HG02981 (cell line): ENCODE data around the gene KIF1B.

Experiments used
- ATAC-seq: cut with Tn5 transposase; IDR thresholded peaks from one replicate; pipeline ENCODE4 v1.9.1; 2021; ENCODE audit warnings: mild to moderate bottlenecking, moderate library complexity; ENCODE audit not compliant: unreplicated experiment

Gene KIF1B, protein sequence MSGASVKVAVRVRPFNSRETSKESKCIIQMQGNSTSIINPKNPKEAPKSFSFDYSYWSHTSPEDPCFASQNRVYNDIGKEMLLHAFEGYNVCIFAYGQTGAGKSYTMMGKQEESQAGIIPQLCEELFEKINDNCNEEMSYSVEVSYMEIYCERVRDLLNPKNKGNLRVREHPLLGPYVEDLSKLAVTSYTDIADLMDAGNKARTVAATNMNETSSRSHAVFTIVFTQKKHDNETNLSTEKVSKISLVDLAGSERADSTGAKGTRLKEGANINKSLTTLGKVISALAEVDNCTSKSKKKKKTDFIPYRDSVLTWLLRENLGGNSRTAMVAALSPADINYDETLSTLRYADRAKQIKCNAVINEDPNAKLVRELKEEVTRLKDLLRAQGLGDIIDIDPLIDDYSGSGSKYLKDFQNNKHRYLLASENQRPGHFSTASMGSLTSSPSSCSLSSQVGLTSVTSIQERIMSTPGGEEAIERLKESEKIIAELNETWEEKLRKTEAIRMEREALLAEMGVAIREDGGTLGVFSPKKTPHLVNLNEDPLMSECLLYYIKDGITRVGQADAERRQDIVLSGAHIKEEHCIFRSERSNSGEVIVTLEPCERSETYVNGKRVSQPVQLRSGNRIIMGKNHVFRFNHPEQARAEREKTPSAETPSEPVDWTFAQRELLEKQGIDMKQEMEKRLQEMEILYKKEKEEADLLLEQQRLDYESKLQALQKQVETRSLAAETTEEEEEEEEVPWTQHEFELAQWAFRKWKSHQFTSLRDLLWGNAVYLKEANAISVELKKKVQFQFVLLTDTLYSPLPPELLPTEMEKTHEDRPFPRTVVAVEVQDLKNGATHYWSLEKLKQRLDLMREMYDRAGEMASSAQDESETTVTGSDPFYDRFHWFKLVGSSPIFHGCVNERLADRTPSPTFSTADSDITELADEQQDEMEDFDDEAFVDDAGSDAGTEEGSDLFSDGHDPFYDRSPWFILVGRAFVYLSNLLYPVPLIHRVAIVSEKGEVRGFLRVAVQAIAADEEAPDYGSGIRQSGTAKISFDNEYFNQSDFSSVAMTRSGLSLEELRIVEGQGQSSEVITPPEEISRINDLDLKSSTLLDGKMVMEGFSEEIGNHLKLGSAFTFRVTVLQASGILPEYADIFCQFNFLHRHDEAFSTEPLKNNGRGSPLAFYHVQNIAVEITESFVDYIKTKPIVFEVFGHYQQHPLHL (N-terminal part only)

GRCh38 chr1:10209905-10210810, at the start of gene KIF1B:
Gene KIF1B (plus strand): TSS chr1:10210570. CDS start chr1:10232329, 21,759 bp downstream.
- peak; percentile 99 for ATAC-seq

DNA sequence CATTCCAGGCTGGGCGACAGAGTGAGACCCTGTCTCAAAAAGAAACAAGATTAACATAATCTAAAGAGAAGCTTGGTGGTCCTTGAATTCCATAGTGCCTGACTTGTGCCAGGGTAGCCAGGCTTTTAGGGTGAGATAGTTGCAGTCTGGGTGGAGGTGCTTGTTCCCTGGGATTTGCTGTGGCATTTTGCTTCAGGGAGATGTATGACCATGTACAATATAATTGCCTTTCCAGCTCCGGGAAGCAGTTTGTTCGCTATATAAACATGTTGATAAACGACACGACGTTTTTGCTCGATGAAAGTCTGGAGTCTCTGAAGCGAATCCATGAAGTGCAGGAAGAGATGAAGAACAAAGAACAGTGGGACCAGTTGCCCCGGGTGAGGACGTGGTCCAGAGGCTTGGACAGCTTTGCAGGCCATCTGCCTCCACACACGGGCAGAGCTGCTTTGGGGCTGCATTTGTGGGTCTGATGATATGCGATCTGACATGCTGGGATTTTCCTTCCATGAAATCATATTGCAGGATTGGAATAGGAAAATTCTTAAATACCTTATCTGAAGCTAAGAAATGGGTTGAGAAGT, 49.4 kb upstream of the KIF1B start:
- no peak for ATAC-seq

GRCh38 chr1:10161541-10162290, 48.7 kb upstream of the KIF1B start:
- ATAC-seq, result no peak

GRCh38 chr1:10168912-10169514, 41.4 kb upstream of the KIF1B start:
- ATAC-seq, result no peak

DNA sequence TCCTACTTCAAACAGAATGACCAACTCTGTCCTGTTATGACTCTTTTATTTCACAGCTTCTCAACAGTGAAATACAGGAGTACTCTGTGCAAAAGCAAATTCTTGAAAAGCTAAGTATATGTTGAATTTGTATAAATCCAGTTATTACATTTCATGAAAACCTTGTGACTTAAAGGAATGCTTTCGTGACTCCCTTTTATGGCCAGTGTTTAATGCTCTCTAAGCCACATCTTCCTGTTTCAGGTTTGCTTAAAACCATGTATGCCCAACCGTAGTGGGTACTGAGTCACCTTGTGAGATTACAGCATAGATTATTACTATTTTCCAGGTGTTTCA, 40.2 kb upstream of the KIF1B start:
- peak; percentile 65 for ATAC-seq

- no peak for ATAC-seq
These were observed 39.1 kb upstream of the KIF1B start for GRCh38 chr1:10171105-10171767.

GRCh38 chr1:10171995-10172669, 38.2 kb upstream of the KIF1B start:
- no peak for ATAC-seq

GRCh38 chr1:10173582-10173981, 36.8 kb upstream of the KIF1B start:
- ATAC-seq, result no peak

DNA sequence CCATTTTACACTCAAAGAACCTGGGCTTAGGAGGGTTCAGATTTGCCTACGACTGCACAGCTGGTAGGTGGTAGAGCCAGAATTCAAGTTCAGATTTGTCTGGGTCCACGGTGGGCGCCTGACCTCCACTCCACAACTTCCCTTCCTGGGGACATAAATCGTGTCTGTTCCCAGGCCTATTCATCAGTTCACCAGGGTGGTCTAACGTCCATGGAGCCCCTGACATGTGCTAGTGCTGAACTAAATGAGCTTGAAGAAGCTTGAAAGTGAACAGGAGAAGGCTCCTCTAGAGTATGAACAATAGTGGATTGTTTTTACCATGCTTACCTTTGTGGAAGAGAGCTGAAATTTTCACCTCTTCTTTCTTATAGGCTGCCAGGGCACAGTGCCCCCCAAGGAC, 32.5 kb upstream of the KIF1B start:
- ATAC-seq, result no peak

DNA sequence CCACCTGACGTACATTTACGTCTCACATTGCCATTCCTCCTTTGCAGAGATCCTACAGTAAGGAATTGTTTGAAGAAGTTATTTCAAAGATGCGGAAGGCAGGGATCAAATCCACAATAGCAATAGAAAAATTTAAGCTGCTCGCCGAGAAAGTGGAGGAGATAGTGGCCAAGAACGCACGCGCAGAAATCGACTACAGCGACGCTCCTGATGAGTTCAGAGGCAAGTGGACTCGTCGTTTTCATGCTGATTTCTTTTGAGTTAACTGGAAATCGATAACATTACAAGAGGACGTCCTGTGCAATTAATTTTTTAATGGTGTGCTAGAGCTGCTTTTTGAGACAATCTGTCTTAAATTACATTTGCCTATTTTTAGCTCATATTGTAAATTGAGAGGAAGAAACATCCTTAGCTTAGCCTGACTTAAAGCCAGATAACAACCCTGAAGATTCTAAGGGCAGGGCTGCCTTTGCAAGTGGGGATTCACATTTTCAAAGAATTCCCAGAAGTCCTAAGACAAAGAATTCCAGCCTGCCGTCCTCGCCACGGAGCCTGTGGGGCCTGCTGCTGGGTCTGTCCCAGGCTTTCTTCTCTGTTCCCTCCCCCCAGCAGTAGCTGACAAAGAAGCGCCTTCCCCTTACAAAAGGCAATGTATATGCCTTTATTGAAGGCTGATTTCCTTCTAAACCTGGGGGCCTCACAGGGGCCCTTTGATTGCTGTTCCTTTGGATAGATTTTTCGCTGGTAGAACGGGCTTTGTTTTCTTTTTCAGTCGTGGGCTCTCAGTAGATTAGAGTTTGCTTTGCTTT, 31.6 kb upstream of the KIF1B start:
- ATAC-seq, result no peak

DNA sequence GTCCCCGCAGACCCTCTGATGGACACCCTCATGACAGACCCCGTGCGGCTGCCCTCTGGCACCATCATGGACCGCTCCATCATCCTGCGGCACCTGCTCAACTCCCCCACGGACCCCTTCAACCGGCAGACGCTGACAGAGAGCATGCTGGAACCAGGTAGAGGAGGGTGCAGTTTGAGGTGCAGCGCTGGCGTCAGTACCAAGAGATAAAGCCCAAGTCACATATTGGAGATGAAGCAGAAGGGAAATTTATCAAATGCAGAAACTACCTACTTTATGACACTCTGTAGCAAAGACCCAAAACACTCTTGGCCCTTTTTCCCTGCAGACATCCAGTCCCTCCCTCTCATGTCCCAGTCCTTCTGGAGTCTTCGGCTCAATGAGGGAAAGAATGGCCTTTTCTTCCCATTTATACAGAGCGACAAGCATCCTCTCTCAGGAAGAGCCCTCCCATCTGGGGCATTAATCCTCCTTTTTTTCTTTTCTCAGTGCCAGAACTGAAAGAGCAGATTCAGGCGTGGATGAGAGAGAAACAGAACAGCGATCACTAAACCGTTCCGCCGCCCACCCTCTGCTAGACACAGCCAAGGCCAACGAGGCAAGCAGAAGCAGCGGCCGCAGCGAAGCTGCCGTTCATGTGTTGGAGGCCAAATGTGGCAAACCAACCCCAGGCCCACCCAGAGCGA, 30.8 kb upstream of the KIF1B start:
- no peak for ATAC-seq

- ATAC-seq, result no peak
These were observed 29.2 kb upstream of the KIF1B start for GRCh38 chr1:10181154-10181553.

DNA sequence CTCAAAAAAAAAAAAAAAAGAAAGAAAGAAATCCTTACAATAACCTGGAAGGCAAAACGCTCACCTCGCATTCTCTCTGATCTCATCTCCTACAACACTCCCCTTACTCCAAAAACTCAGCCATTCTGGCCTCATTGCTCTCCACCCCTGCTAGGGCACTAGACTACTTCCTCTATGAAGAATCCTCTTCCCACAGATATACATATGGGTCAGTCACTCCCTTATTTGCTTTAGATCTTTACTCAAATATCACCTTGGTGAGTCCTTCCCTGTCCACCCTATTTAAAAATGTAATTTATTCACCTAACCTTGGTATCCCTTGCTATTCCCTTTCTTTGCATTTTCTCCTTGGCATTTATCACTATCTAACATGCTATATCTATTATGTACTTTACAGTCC, 24.6 kb upstream of the KIF1B start:
- no peak for ATAC-seq

DNA sequence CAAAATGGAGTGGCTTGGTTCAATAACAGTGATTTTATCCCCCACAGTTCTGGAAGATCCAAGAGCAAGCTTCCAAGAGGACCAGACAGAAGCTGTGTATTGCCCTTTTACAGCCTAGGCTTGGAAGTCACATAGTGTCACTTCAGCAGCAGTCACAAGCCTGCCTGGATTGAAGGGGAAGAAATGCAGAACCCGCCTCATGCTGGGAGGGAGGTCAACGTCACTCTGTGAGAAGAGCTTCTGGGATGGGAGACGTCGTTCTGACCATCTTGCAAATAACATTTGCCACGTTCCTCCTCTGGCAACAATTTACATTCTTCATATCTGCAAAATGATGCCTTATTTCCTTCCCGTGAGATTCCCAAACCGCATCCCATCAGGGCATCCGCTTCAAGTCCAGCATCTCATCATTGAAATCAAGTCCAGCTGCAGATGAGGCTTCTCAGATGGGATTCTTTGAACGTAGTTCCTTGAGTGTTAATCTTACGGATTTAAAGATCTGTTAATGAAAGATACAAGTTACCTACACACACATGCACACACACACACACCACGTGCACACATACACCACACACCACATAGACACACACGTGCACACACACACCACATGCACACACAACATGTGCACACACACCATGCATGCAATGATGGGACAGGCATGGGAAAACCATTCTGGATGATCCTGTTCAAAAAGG, 23.9 kb upstream of the KIF1B start:
- no peak for ATAC-seq

DNA sequence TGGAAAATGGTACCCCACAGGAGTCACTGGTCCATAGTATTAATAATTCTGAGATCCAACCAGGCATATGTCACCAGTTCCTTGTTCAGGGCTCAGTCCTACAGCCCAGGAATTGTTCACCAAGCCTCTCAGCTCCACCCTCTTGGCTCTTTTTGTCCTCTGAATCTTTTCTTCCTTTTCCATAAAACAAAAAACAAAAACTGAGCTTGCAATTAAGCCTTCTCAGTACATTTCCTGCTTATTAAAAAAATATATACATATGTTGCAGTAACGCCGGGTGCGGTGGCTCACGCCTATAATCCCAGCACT, 23.4 kb upstream of the KIF1B start:
- no peak for ATAC-seq

GRCh38 chr1:10188133-10188650, 22.2 kb upstream of the KIF1B start:
- ATAC-seq, result no peak
